OCI-LY7 (cell line): ENCODE results near the gene ATAD3B. TPM values are rescaled to one million over a fixed set of nuclear protein-coding genes. Genes with fewer than 3 reads are reported as not detected.
"Not testable (repeated sequence)": the region's sequence is repeated elsewhere in the genome, so short reads cannot be mapped to it uniquely, and the experiment has no call there.

Experiments
- BruUV-seq: library from RNA; stranded (reverse); fragments of 400-500 nt; replicated peaks from 2 replicates; lab custom pipeline; 2021; lab: Mats Ljungman, UMichigan
- CTCF ChIA-PET: fragments of 300-600 bp; sonication (Branson Sonifier 250); formaldehyde crosslinking; loops from one replicate; lab custom pipeline; 2022; ENCODE audit warnings: antibody characterized with exemption; ENCODE audit not compliant: unreplicated experiment; lab: Charles Lee
- POLR2A ChIA-PET: fragments of 300-600 bp; sonication (Branson Sonifier 250); formaldehyde crosslinking; loops from one replicate; lab custom pipeline; 2022; ENCODE audit warnings: antibody characterized with exemption; lab: Charles Lee
- DNase-seq: peaks from one replicate; pipeline ENCODE4 v3.0.0-alpha.2; 2015; ENCODE audit warnings: low spot score
- H2AFZ ChIP-seq: fragments of 200-600 bp; sonication (generic), shearing (Covaris generic); 2 replicates; pipeline ENCODE4 v1.6.1; 2014; ENCODE audit warnings: mild to moderate bottlenecking, antibody characterized with exemption, low read length, moderate library complexity
- H3K27ac ChIP-seq: fragments of 200-600 bp; sonication (generic); 2 replicates; pipeline ENCODE4 v1.5.1; 2014; ENCODE audit warnings: mixed run types, low read depth, mild to moderate bottlenecking, moderate library complexity, low read length, inconsistent platforms; ENCODE audit not compliant: poor library complexity, severe bottlenecking
- H3K36me3 ChIP-seq: fragments of 200-600 bp; sonication (generic); 2 replicates; pipeline ENCODE4 v1.6.1; 2014; ENCODE audit warnings: mild to moderate bottlenecking, antibody characterized with exemption, low read length, moderate library complexity, mixed read lengths; ENCODE audit not compliant: insufficient read depth
- H3K4me1 ChIP-seq: fragments of 200-600 bp; sonication (generic); 2 replicates; pipeline ENCODE4 v1.5.1; 2014; ENCODE audit warnings: mild to moderate bottlenecking, low read length; ENCODE audit not compliant: insufficient read depth, poor library complexity, severe bottlenecking
- H3K4me2 ChIP-seq: fragments of 200-600 bp; sonication (generic); 2 replicates; pipeline ENCODE4 v1.6.1; 2014; ENCODE audit warnings: mild to moderate bottlenecking, low read length
- H3K4me3 ChIP-seq: fragments of 200-600 bp; sonication (generic); 2 replicates; pipeline ENCODE4 v1.5.1; 2014; ENCODE audit warnings: mild to moderate bottlenecking, low read depth, low read length; ENCODE audit not compliant: poor library complexity, severe bottlenecking
- H3K79me2 ChIP-seq: fragments of 200-600 bp; sonication (generic); 2 replicates; pipeline ENCODE4 v1.6.1; 2016; ENCODE audit warnings: low read depth, mild to moderate bottlenecking, low read length, moderate library complexity, mixed read lengths; ENCODE audit not compliant: insufficient read depth
- H3K9me2 ChIP-seq: fragments of 200-600 bp; sonication (generic); 2 replicates; pipeline ENCODE4 v1.6.1; 2016; ENCODE audit warnings: mild to moderate bottlenecking, low read length, mixed read lengths; ENCODE audit not compliant: insufficient read depth
- H3K9me3 ChIP-seq: fragments of 200-600 bp; sonication (generic); 2 replicates; pipeline ENCODE4 v1.6.1; 2014; ENCODE audit warnings: mild to moderate bottlenecking, mixed run types, low read length, mixed read lengths
- H4K20me1 ChIP-seq: fragments of 200-600 bp; sonication (generic); 2 replicates; pipeline ENCODE4 v1.6.1; 2014; ENCODE audit warnings: mild to moderate bottlenecking, antibody characterized with exemption, low read length, moderate library complexity, mixed read lengths; ENCODE audit not compliant: insufficient read depth
- intact Hi-C: fragments of 100-400 bp; cut with micrococcal nuclease; formaldehyde crosslinking; loops from one replicate; pipeline ENCODE4 v1.10.0; 2022; ENCODE audit not compliant: unreplicated experiment
- total RNA-seq, 2 experiments: library from RNA; depleted of rRNA in 1 of 2; stranded (reverse); fragments of >200 nt in 1 of 2; shearing (Covaris generic) in 1 of 2; gene quantifications; 2 replicates each; pipeline ENCODE4 v1.2.3, GENCODE V29; 2014 to 2022
- TF ChIP-seq, protein P1 (sequence below): fragments of 200-600 bp; sonication (generic); conservative IDR thresholded peaks from 2 replicates; pipeline ENCODE4 v1.5.1; 2014; ENCODE audit warnings: mild to moderate bottlenecking, antibody characterized with exemption, low read length, moderate library complexity, mixed read lengths

The ATAD3B gene
- total RNA-seq, 2 experiments from 2014 or later: 54.9 to 62.4 TPM

DNA sequence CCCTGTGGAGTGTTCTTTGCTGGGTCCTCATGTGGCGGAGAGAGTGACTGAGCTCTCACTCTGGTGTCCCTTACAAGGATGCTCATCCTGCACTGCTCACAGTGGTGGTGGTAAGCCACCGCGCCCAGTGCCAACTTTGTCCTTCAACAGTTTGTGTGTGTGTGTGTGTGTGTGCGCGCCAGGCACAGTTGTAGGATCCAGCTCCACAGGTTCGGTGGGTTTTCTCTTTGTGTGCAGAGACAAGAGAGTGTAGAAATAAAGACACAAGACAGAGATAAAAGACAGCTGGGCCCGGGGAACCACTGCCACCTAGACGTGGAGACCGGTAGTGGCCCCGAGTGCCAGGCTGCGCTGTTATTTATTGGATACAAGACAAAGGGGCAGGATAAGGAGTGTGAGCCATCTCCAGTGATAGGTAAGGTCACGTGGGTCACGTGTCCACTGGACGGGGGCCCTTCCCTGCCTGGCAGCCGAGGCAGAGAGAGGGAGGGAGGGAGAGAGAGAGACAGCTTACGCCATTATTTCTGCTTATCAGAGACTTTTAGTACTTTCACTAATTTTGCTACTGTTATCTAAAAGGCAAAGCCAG is 33.3 kb downstream of the ATAD3B start:
- H4K20me1 ChIP-seq, H3K79me2 ChIP-seq, H3K9me3 ChIP-seq, BruUV-seq, H2AFZ ChIP-seq, H3K4me3 ChIP-seq, H3K9me2 ChIP-seq, H3K36me3 ChIP-seq: not testable (repeated sequence)
- TF ChIP-seq, protein P1, sequence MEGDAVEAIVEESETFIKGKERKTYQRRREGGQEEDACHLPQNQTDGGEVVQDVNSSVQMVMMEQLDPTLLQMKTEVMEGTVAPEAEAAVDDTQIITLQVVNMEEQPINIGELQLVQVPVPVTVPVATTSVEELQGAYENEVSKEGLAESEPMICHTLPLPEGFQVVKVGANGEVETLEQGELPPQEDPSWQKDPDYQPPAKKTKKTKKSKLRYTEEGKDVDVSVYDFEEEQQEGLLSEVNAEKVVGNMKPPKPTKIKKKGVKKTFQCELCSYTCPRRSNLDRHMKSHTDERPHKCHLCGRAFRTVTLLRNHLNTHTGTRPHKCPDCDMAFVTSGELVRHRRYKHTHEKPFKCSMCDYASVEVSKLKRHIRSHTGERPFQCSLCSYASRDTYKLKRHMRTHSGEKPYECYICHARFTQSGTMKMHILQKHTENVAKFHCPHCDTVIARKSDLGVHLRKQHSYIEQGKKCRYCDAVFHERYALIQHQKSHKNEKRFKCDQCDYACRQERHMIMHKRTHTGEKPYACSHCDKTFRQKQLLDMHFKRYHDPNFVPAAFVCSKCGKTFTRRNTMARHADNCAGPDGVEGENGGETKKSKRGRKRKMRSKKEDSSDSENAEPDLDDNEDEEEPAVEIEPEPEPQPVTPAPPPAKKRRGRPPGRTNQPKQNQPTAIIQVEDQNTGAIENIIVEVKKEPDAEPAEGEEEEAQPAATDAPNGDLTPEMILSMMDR: peak; percentile 73
- H3K4me1 ChIP-seq: peaks cover 13% of the 10 kb centered on the region
- ChIA-PET CTCF (interaction anchor here (0.8 kb wide), 1 partner anchor 55 kb away, joined by 3 read pairs; no protein-coding TSS in a partner anchor), POLR2A (interaction anchor here (0.8 kb wide), 1 partner anchor 104 kb away, joined by 3 read pairs; no protein-coding TSS in a partner anchor)
- intact Hi-C loops: loop anchor here (5.0 kb wide), 1 partner anchor 63 kb away; no protein-coding TSS in a partner anchor
- DNase-seq: peak; percentile 69
- peak overlapping the region; percentile 5 for H3K4me2 ChIP-seq
- H3K27ac ChIP-seq: peak overlapping the region; percentile 64

GRCh38 chr1:1505366-1505798 is 33.8 kb downstream of the ATAD3B start:
- TSS peak; percentile 59 for BruUV-seq
- POLR2A ChIA-PET, H3K9me3 ChIP-seq, H3K4me3 ChIP-seq, H3K79me2 ChIP-seq, H4K20me1 ChIP-seq, H3K36me3 ChIP-seq, H2AFZ ChIP-seq, H3K9me2 ChIP-seq, intact Hi-C loops: not testable (repeated sequence)
- peaks cover 15% of the 10 kb centered on the region for H3K4me1 ChIP-seq
- CTCF ChIA-PET: interaction anchor here (0.8 kb wide), 1 partner anchor 55 kb away, joined by 3 read pairs; no protein-coding TSS in a partner anchor
- H3K4me2 ChIP-seq: peak overlapping the region; percentile 5
- TF ChIP-seq, protein P1: peak; percentile 36
- H3K27ac ChIP-seq: peak overlapping the region; percentile 64
- DNase-seq: peak; percentile 48

DNA sequence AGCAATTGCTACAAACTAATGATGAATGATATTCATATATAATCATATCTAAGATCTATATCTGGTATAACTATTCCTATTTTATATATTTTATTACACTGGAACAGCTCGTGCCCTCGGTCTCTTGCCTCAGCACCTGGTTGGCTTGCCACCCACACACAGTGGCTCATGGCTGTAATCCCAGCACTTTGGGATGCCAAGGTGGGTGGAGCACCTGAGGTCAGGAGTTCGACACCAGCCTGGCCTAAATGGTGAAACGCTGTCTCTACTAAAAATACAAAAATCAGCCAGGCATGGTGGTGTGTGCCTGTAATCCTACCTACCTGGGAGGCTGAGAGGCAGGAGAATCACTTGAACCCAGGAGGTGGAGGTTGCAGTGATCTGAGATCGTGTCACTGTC is 34.2 kb downstream of the ATAD3B start:
- H2AFZ ChIP-seq, H3K9me2 ChIP-seq, H3K79me2 ChIP-seq, DNase-seq, CTCF ChIA-PET, H3K36me3 ChIP-seq, H3K9me3 ChIP-seq, intact Hi-C loops, H4K20me1 ChIP-seq, H3K4me3 ChIP-seq, BruUV-seq, POLR2A ChIA-PET: not testable (repeated sequence)
- Histone ChIP-seq H3K4me1 (peaks cover 20% of the 10 kb centered on the region), H3K4me2 (peak overlapping the region; percentile 34; the same call in 1 of the 2 replicates), H3K27ac (peak overlapping the region; percentile 64)
